ENCODE measurements around the gene OPRPN.

OPRPN gene

GRCh38 chr4:70397580-70397979 is at the start of gene OPRPN:
Gene OPRPN (plus strand): TSS chr4:70397940. CDS start chr4:70399286, 1,346 bp downstream.
- DNase-seq: no peak

GRCh38 chr4:70356185-70356584 is 41.6 kb upstream of the OPRPN start:
- DNase-seq: no peak

- no peak for DNase-seq
Measured at GRCh38 chr4:70359115-70359661, 38.6 kb upstream of the OPRPN start.

GRCh38 chr4:70360460-70360859 is 37.3 kb upstream of the OPRPN start, which contains the start of gene SMR3A:
Gene SMR3A (plus strand): TSS chr4:70360760. CDS start chr4:70362116, 1,356 bp downstream.
- no peak for DNase-seq

- DNase-seq: no peak
Measured at GRCh38 chr4:70364002-70364401, 33.7 kb upstream of the OPRPN start.

- DNase-seq: peak in 1 of 2 experiments; percentile 1
Measured at GRCh38 chr4:70365479-70365878, 32.3 kb upstream of the OPRPN start.

- DNase-seq: no peak
Measured at GRCh38 chr4:70367813-70368212, 29.9 kb upstream of the OPRPN start.

- no peak for DNase-seq
Measured at GRCh38 chr4:70371987-70372386, 25.8 kb upstream of the OPRPN start.

- DNase-seq: no peak
Measured at GRCh38 chr4:70372760-70373159, 25.0 kb upstream of the OPRPN start.

GRCh38 chr4:70380578-70380977 is 17.2 kb upstream of the OPRPN start:
- DNase-seq: no peak

- DNase-seq: no peak
Measured at GRCh38 chr4:70382691-70383181, 15.0 kb upstream of the OPRPN start, which contains the start of gene SMR3B. Gene SMR3B (plus strand): TSS chr4:70383131. CDS start chr4:70384511, 1,380 bp downstream.

- no peak for DNase-seq
Measured at GRCh38 chr4:70392057-70392776, 5.5 kb upstream of the OPRPN start.

- no peak for DNase-seq
Measured at GRCh38 chr4:70399319-70399718, 1.6 kb downstream of the OPRPN start.

- no peak for DNase-seq
Measured at GRCh38 chr4:70402762-70403161, 5.0 kb downstream of the OPRPN start.

GRCh38 chr4:70405765-70406164 is 8.0 kb downstream of the OPRPN start:
- no peak for DNase-seq

- no peak for DNase-seq
Measured at GRCh38 chr4:70425306-70425705, 27.6 kb downstream of the OPRPN start.

- DNase-seq: no peak
Measured at GRCh38 chr4:70426789-70427188, 29.0 kb downstream of the OPRPN start.

GRCh38 chr4:70437197-70437596 is 39.5 kb downstream of the OPRPN start:
- DNase-seq: no peak

GRCh38 chr4:70442474-70442873 is 44.7 kb downstream of the OPRPN start:
- DNase-seq: no peak

GRCh38 chr4:70443329-70443728 is 45.6 kb downstream of the OPRPN start:
- DNase-seq: no peak

GRCh38 chr4:70449220-70449619 is 51.5 kb downstream of the OPRPN start:
- no peak for DNase-seq

- no peak for DNase-seq
Measured at GRCh38 chr4:70452946-70453345, 55.2 kb downstream of the OPRPN start.

Data from NCI-H1930 (cell line).